ENCODE measurements around the gene ANK2.

The ANK2 gene

DNA sequence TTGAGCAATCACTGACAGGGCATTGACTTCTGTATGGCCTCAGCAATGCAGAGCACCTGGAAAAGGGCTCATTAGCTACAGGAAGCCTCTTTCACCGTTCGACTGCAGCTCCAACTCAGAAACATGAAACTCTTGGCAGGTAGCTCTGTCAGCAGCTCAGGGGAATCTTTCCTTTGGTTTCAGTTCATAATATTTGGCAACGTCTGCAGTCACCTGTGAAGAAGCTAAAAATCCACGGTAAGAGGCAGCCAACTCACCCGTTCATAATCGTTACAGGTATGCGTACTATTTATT, 357.2 kb downstream of the ANK2 start:
- 92% methylated on average over 7 of the region's 7 CpGs for WGBS
- no peak for DNase-seq
- H3K79me1 ChIP-seq (replicated peaks; ENCODE audit: low read length, poor library complexity, severe bottlenecking): no peaks in the 10 kb centered on the region

DNA sequence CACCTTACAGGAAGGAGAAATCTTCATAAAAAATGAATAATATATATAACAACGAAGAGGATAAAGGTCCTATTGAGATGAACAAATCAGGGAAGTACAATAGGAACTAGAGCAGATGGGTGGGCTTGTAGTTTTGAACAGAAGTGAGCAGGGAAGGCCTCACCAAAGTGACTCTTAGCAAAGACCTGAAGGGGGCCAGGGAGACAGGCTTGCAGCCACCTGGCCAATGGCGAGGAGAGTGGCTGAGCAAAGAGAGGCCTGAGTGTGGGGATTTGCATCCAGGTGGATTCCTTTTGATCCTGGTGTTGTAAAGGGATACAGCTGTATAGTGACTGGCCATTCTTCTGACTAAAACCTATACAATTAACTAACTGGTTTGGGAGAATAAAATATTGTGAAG, 358.0 kb downstream of the ANK2 start:
- no peak for DNase-seq
- H2BK15ac ChIP-seq (ENCODE audit: low read depth, poor library complexity, severe bottlenecking): no peak overlapping the region
- no peak overlapping the region for H3K4ac ChIP-seq (ENCODE audit: low read depth in 1 of 2, low read length in 2 of 2)
- no peak overlapping the region for H3K9ac ChIP-seq (ENCODE audit: low read length)
- no peaks in the 10 kb centered on the region for H3K27me3 ChIP-seq (ENCODE audit: control insufficient read depth in 1 of 2, insufficient read depth in 1 of 2, low read length in 2 of 2)
- H3K4me1 ChIP-seq (ENCODE audit: control insufficient read depth, insufficient read depth, low read depth, low read length): no peaks in the 10 kb centered on the region
- no peak overlapping the region for H3K14ac ChIP-seq (ENCODE audit: low read length in 2 of 2)
- 72% methylated on average over 2 of the region's 2 CpGs for WGBS
- H3K4me3 ChIP-seq (ENCODE audit: insufficient read depth in 1 of 2, low read depth in 1 of 2, low read length in 2 of 2): no peak overlapping the region
- H2BK12ac ChIP-seq (ENCODE audit: low read length in 2 of 2): no peak overlapping the region
- H2BK120ac ChIP-seq (ENCODE audit: low read depth, low read length): no peak overlapping the region
- H2AK5ac ChIP-seq (ENCODE audit: low read length, severe bottlenecking): no peak overlapping the region
- H4K8ac ChIP-seq (ENCODE audit: low read length): no peak overlapping the region
- no peak overlapping the region for H3K4me2 ChIP-seq (ENCODE audit: low read length, poor library complexity, severe bottlenecking)
- H2BK5ac ChIP-seq (ENCODE audit: low read depth, low read length, poor library complexity, severe bottlenecking): no peak overlapping the region
- H3K18ac ChIP-seq (ENCODE audit: low read depth in 1 of 2, low read length in 2 of 2): no peak overlapping the region
- H3K23ac ChIP-seq (ENCODE audit: low read length in 2 of 2): no peak overlapping the region
- H4K91ac ChIP-seq (ENCODE audit: low read length): no peak overlapping the region
- no peaks in the 10 kb centered on the region for H3K9me3 ChIP-seq (ENCODE audit: control insufficient read depth, low read length)
- H3K79me1 ChIP-seq (replicated peaks; ENCODE audit: low read length, poor library complexity, severe bottlenecking): no peaks in the 10 kb centered on the region
- H3K27ac ChIP-seq (ENCODE audit: low read length, poor library complexity, severe bottlenecking): no peak overlapping the region
- no peak overlapping the region for H2AFZ ChIP-seq (ENCODE audit: low read depth, low read length)
- no peaks in the 10 kb centered on the region for H3K36me3 ChIP-seq (ENCODE audit: control insufficient read depth in 1 of 2, insufficient read depth in 2 of 2, low read depth in 1 of 2, low read length in 2 of 2)

More for the DNA sequence above, 357.2 kb downstream of the ANK2 start:
- Histone ChIP-seq H3K4me3 (ENCODE audit: insufficient read depth in 1 of 2, low read depth in 1 of 2, low read length in 2 of 2) (no peak overlapping the region), H3K4me1 (ENCODE audit: control insufficient read depth, insufficient read depth, low read depth, low read length) (no peaks in the 10 kb centered on the region), H3K18ac (ENCODE audit: low read depth in 1 of 2, low read length in 2 of 2) (no peak overlapping the region), H2AK5ac (ENCODE audit: low read length, severe bottlenecking) (no peak overlapping the region), H2AFZ (ENCODE audit: low read depth, low read length) (no peak overlapping the region), H4K8ac (ENCODE audit: low read length) (no peak overlapping the region), H3K9me3 (ENCODE audit: control insufficient read depth, low read length) (no peaks in the 10 kb centered on the region), H3K23ac (ENCODE audit: low read length in 2 of 2) (no peak overlapping the region), H3K9ac (ENCODE audit: low read length) (no peak overlapping the region), H3K27me3 (ENCODE audit: control insufficient read depth in 1 of 2, insufficient read depth in 1 of 2, low read length in 2 of 2) (no peaks in the 10 kb centered on the region), H3K4ac (ENCODE audit: low read depth in 1 of 2, low read length in 2 of 2) (no peak overlapping the region), H2BK120ac (ENCODE audit: low read depth, low read length) (no peak overlapping the region), H2BK15ac (ENCODE audit: low read depth, poor library complexity, severe bottlenecking) (no peak overlapping the region), H3K14ac (ENCODE audit: low read length in 2 of 2) (no peak overlapping the region), H4K91ac (ENCODE audit: low read length) (no peak overlapping the region), H3K27ac (ENCODE audit: low read length, poor library complexity, severe bottlenecking) (no peak overlapping the region), H2BK5ac (ENCODE audit: low read depth, low read length, poor library complexity, severe bottlenecking) (no peak overlapping the region), H3K4me2 (ENCODE audit: low read length, poor library complexity, severe bottlenecking) (no peak overlapping the region), H3K36me3 (ENCODE audit: control insufficient read depth in 1 of 2, insufficient read depth in 2 of 2, low read depth in 1 of 2, low read length in 2 of 2) (no peaks in the 10 kb centered on the region), H2BK12ac (ENCODE audit: low read length in 2 of 2) (peak overlapping the region in 1 of 2 experiments; percentile 54)

DNA sequence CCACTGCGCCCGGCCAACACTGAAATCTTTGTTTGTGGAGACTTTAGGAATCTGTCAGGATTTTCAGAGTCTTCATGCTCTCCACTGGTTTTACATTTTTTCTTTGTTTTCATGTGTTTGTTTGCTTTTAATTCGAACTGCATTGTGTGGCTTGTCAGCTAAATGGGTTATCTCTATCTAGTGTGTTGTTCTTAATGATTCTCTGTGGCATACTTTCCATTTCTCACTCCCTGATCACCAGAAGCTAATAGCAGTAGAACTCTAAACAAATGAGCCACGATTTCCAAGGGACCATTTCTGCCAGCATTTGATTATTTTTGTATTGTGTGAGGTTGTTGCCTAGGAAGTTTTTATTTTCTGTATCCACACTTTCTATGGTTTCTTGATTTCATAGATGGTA, 359.7 kb downstream of the ANK2 start:
- H3K14ac ChIP-seq (ENCODE audit: low read length in 2 of 2): no peak overlapping the region
- H3K79me1 ChIP-seq (replicated peaks; ENCODE audit: low read length, poor library complexity, severe bottlenecking): no peaks in the 10 kb centered on the region
- no peak overlapping the region for H4K8ac ChIP-seq (ENCODE audit: low read length)
- H3K4me3 ChIP-seq (ENCODE audit: insufficient read depth in 1 of 2, low read depth in 1 of 2, low read length in 2 of 2): no peak overlapping the region
- H3K9me3 ChIP-seq (ENCODE audit: control insufficient read depth, low read length): no peaks in the 10 kb centered on the region
- H2BK120ac ChIP-seq (ENCODE audit: low read depth, low read length): no peak overlapping the region
- no peak overlapping the region for H3K23ac ChIP-seq (ENCODE audit: low read length in 2 of 2)
- H2BK12ac ChIP-seq (ENCODE audit: low read length in 2 of 2): no peak overlapping the region
- H3K18ac ChIP-seq (ENCODE audit: low read depth in 1 of 2, low read length in 2 of 2): no peak overlapping the region
- H3K4me1 ChIP-seq (ENCODE audit: control insufficient read depth, insufficient read depth, low read depth, low read length): no peaks in the 10 kb centered on the region
- H2AFZ ChIP-seq (ENCODE audit: low read depth, low read length): no peak overlapping the region
- H3K36me3 ChIP-seq (ENCODE audit: control insufficient read depth in 1 of 2, insufficient read depth in 2 of 2, low read depth in 1 of 2, low read length in 2 of 2): no peaks in the 10 kb centered on the region
- H3K27ac ChIP-seq (ENCODE audit: low read length, poor library complexity, severe bottlenecking): no peak overlapping the region
- no peak overlapping the region for H4K91ac ChIP-seq (ENCODE audit: low read length)
- no peak overlapping the region for H3K4ac ChIP-seq (ENCODE audit: low read depth in 1 of 2, low read length in 2 of 2)
- peak; percentile 43 for DNase-seq
- no peaks in the 10 kb centered on the region for H3K27me3 ChIP-seq (ENCODE audit: control insufficient read depth in 1 of 2, insufficient read depth in 1 of 2, low read length in 2 of 2)
- no peak overlapping the region for H2BK15ac ChIP-seq (ENCODE audit: low read depth, poor library complexity, severe bottlenecking)
- H3K4me2 ChIP-seq (ENCODE audit: low read length, poor library complexity, severe bottlenecking): no peak overlapping the region
- H2AK5ac ChIP-seq (ENCODE audit: low read length, severe bottlenecking): no peak overlapping the region
- H3K9ac ChIP-seq (ENCODE audit: low read length): peak overlapping the region; percentile 46
- H2BK5ac ChIP-seq (ENCODE audit: low read depth, low read length, poor library complexity, severe bottlenecking): no peak overlapping the region
- 72% methylated on average over 3 of the region's 4 CpGs for WGBS

DNA sequence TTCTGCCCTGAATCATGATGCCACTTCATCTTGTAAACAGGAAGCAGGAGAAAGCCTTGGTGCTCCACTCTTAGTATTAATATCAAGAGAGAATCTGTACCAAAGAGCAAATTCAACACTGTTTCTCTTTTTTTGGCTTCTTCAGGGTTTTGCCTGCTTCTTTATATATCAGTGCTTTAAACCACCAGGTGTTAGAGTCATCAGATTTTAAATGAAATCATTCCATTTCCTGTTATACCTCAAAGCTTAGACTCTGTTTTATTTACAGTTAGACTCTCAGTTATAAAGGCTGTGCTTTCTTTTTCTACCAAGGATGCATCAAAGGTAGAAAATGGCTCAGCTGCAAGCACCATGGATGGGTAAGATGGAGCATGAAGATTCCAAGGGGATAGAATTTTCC, 361.2 kb downstream of the ANK2 start:
- H3K27me3 ChIP-seq (ENCODE audit: control insufficient read depth in 1 of 2, insufficient read depth in 1 of 2, low read length in 2 of 2): no peaks in the 10 kb centered on the region

More for the DNA sequence above, 361.2 kb downstream of the ANK2 start:
- Histone ChIP-seq H3K9me3 (ENCODE audit: control insufficient read depth, low read length) (peaks cover 2% of the 10 kb centered on the region), H3K36me3 (ENCODE audit: control insufficient read depth in 1 of 2, insufficient read depth in 2 of 2, low read depth in 1 of 2, low read length in 2 of 2) (no peaks in the 10 kb centered on the region), H3K23ac (ENCODE audit: low read length in 2 of 2) (no peak overlapping the region), H2BK12ac (ENCODE audit: low read length in 2 of 2) (no peak overlapping the region), H2BK120ac (ENCODE audit: low read depth, low read length) (no peak overlapping the region), H3K79me1 (replicated peaks; ENCODE audit: low read length, poor library complexity, severe bottlenecking) (no peaks in the 10 kb centered on the region), H2AK5ac (ENCODE audit: low read length, severe bottlenecking) (no peak overlapping the region), H4K91ac (ENCODE audit: low read length) (no peak overlapping the region), H3K9ac (ENCODE audit: low read length) (peak overlapping the region; percentile 14), H2AFZ (ENCODE audit: low read depth, low read length) (no peak overlapping the region), H3K4me1 (ENCODE audit: control insufficient read depth, insufficient read depth, low read depth, low read length) (no peaks in the 10 kb centered on the region), H3K27ac (ENCODE audit: low read length, poor library complexity, severe bottlenecking) (no peak overlapping the region), H4K8ac (ENCODE audit: low read length) (no peak overlapping the region), H3K18ac (ENCODE audit: low read depth in 1 of 2, low read length in 2 of 2) (no peak overlapping the region), H3K4me2 (ENCODE audit: low read length, poor library complexity, severe bottlenecking) (no peak overlapping the region), H3K4ac (ENCODE audit: low read depth in 1 of 2, low read length in 2 of 2) (no peak overlapping the region), H3K14ac (ENCODE audit: low read length in 2 of 2) (no peak overlapping the region), H2BK5ac (ENCODE audit: low read depth, low read length, poor library complexity, severe bottlenecking) (no peak overlapping the region), H2BK15ac (ENCODE audit: low read depth, poor library complexity, severe bottlenecking) (no peak overlapping the region), H3K4me3 (ENCODE audit: insufficient read depth in 1 of 2, low read depth in 1 of 2, low read length in 2 of 2) (no peak overlapping the region)
- DNase-seq: peak; percentile 4

Data from mesenchymal stem cell (in vitro differentiated cells and primary cell).